NK-92 (cell line): ENCODE results near the gene PYGB.

ENCODE experiments used
- DNase-seq: peaks from one replicate; lab custom pipeline; 2025; ENCODE audit not compliant: unreplicated experiment; lab: John Stamatoyannopoulos, UW

PYGB gene

DNA sequence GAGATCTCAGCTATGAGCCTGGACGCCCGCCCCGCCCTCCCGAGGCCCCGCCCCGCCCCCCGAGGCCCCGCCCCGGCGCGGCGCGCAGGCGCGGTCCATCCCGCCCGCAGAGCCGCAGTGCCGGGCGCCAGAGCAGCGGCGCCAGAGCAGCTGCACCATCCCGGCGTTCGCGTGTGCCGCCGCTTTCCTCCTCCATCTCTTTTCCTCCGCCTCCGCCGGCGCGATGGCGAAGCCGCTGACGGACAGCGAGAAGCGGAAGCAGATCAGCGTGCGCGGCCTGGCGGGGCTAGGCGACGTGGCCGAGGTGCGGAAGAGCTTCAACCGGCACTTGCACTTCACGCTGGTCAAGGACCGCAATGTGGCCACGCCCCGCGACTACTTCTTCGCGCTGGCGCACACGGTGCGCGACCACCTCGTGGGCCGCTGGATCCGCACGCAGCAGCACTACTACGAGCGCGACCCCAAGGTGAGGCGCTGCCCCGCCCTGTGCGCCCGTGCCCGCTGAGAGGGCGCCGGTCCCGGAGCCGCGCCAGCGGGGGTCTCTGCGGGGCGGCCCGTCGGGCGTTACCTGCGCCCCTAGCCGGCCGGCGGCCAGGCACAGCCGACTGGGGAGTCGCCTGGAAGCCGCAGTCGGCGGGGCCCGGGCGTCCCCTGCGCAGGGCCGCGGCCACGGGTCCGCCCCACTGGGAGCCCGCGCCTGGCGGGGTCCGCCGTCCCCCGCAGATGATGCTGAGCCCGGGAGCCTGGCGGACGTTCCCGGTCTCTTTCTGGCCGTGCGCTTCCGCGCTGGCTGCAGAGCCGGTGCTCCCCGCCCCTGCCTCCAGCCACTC, at the start of gene PYGB:
TSS of gene PYGB (plus strand) at position 130 of the 830 bp plus-strand sequence. CDS start at position 224, 94 bp downstream.
- no peak for DNase-seq

DNA sequence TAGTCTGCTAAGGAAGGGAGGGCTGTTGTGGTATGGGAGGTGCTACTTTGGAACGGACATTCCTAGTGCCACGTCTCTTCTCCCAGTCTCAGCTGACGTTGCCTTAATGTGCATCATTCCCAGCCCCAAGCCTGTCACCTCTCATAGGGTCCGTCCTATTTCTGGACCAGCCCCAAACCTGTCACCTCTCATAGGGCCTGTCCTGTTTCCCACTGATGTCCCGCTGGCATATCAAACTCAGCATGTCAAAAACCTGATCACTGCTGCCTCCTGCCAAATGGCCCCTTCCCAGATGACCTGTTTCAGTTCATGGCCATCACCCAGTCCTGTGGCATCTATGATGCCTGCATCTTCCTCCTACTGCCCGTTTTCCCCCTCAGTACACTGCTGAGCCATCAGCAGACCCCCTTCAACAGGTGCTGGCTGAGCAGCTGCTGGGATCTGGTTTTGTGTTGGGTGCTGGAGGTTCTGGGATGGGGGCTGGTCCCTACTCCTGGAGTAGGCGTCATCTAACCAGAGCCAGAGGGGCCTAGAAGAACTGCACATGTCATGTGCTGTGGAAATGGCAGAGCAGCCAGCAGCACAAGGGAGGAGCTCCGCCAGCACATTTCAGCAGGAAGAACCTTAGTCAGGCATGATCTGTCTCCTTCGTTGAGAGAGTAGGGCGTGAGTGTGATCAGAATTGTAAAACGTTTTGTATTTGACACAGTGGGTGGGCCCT, 49.1 kb upstream of the PYGB start:
- no peak for DNase-seq

DNA sequence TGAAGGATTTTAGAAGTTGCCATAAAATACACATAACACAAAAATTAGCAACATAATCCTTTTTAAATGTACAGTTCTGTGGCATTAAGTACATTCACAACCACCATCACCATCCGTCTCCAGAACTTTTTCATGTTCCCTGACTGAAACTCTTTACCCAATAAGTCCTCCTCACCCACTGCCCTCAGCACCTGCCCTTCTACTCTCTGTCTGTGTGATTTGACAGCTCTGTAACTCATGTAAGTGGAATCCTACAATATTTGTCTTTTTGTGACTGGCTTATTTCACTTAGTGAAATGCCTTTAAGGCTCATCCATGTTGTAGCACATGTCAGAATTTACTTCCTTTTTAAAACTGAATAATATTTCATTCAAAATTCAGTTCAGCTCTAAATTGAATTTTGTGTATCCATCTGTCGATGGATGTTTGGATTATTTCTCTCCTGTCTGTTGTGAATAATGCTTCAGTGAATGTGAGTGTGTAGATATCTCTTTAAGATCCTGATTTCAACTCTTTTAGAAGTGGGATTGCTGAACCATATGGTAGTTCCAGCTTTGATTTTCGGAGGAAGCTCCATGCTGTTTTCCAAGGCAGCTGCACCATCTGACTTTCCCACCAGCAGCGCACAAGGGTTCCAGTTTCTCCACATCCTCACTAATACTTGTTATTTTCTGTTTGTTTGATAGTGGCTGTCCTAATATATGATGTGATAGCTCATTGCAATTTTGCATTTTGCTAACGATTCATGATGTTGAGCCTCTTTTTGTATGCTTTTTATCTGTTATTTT, 48.2 kb upstream of the PYGB start:
- no peak for DNase-seq

DNA sequence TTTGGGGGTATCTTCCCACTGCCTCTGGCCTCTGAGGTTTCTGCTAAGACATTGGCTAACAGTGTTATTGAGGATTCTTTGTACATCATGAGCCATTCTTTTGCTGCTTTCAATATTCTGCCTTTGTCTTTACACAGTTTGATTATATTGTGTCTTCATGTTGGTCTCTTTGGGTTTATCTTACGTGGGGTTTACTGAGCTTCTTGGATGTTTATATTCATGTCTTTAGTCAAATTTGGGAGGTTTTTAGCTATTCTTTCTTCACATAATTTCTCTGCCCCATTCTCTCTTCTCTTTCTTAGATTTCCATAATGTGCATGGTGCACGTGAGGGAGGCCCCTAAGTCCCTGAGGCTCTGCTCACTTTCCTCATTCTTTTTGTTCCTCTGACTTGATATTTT, 44.8 kb upstream of the PYGB start:
- no peak for DNase-seq

DNA sequence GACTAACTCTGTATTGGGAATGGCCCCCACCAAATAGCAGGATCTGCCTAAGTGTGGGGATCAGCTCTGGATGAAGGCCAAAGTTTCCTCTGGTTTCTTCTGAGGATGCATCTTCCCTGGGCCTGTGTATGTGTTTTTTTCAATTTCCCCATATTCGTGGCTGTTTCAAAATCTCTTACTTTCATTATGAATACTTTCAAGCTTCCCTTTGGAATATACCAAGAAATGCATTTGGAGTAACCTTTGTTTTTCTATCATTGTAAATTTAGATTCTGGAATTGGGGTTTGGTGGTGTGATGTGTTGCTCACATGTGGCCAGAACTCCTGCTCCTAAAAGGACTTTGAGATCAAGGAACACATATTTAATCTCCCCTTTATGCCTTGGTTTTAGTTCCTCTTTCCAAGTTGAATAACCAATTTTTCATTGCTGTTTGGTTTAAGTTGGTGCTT, 44.0 kb upstream of the PYGB start:
- DNase-seq: no peak

DNA sequence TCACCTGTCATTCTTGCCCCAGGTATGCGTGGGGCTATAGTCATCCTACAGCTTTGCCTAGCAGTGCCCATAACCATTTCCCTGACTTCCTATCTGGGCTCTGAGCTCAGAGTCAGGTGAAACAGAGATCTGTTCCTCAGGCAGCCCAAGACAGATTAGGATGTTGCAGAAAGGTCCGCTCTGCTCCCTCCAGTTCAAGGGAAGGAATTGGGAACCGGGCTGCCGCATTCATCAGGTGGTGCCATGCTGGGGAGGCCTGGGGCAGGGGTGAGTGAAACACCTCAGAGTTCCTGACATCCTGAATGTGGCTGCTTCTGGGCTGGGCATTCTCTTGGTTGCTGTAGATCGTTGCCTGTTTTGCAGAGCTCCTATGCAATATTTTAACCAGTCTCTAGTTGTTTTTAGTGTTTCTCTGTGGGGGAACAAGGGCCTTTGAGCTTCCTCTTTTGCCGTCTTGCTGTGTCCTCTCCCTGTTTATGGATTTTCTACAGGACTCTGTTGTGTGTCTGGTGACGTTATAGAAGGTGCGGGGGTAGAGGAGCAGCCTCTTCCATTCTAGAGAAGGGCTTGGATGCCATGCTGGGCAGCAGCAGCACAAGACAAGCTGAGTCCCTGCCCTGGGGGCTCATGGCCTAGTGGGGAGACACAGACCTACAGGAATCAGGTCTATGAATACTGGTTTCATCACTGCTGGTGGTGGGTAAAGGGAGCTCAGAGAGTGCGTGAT, 43.2 kb upstream of the PYGB start:
- no peak for DNase-seq

DNA sequence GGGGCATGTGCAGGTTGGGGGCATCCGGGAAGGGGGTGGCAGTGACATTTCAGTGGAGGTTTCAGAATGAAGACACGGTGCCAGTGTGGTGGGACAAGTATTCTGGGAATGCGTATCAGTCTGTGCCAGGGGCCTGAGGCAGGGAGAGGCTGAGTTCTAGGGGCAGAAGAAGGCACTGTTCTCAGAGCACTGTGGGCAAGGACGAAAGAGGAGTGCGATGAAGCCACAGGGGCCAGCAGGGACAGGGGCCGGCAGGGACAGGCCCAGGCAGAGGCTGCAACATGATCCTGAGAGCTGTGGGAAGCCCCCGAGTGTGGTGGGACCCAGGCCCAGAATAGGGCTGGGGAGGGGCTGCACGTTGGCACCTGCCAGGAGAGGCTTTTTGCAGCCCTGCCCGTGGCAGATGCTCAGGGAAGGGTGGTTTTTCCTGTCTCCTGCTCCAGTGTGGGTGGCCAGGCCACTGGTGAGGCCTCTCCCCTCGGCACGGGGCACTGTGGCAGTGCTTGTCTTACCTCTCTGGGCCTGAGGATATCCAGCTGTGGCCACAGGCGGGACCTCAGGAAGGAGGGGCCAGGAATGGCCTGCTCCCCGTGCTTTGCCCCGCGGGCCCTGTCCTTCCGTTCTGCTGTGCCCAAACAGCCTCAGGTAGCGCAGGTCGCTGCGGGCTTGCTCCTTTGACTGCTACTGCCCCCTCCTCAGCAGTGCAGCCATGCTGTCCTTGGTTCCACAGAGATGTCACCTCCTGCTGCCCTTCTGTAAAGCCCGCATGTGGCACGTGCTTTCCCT, 42.4 kb upstream of the PYGB start:
- DNase-seq: no peak

DNA sequence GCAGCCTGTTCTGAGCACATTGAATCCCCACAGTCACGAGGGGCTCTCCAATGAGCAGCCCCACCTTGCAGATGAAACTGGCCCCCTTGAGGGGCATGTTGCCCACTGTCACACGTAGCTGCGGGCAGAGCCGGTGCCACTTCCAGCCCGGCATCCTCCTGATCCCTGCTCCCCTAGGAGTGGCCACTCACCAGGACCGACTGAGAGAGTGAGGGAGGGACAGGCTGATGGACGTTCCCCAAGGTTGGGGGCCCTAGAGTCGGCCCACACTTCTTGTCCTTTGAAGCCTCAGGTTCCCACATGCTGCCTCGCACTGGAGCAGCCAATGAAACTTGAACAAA, 41.9 kb upstream of the PYGB start:
- DNase-seq: no peak

DNA sequence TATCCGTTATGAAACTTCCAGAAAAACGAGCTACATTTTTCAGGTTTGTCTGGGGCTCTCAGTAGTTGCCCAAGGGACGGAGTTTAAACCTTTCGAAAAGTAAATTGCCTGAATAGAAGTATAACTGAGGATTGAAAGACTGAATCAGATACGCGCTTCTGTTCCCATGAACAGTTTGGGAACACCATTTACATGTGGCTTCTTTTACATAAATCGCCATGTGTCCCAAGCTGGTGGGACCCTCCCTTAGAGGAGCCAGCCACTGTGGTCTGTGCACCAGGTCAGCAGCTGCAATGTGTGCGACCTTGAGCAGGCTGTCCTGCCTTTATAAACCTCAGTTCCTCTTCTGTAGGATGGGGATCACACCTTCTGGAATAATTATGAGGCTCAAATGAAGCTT, 41.3 kb upstream of the PYGB start:
- DNase-seq: no peak

DNA sequence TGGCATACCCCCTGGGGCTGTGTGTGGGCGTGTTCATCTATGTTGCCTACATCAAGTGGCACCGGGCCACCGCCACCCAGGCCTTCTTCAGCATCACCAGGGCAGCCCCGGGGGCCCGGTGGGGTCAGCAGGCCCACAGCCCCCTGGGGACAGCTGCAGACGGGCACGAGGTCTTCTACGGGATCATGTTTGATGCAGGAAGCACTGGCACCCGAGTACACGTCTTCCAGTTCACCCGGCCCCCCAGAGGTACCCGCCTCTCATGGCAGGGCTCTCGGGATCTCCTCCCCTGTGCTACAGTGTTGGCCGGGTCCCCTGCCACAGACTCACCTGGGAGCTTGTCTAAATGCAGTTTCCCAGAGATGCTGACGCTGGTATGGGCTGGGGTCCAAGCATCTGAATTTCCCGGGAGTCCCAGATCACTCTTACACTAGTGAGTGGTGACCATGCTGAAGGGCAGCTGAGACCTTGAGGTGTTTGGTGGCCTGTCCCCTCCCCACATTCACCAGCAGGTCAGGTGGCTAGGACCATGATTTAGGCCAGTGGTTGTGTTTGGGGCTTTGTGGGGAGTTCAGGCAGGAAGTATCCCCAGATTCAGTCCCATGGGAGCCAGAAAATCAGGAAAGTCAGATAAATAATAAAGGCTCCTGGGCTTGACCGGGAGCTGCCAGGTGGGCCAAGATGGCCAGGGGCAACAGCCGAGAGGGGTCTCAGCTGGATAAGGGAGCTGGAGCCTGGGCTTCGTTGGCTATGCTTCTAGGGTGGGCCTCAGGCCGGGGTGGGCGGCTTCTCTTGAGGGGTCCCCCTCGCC, 40.5 kb upstream of the PYGB start:
- no peak for DNase-seq

DNA sequence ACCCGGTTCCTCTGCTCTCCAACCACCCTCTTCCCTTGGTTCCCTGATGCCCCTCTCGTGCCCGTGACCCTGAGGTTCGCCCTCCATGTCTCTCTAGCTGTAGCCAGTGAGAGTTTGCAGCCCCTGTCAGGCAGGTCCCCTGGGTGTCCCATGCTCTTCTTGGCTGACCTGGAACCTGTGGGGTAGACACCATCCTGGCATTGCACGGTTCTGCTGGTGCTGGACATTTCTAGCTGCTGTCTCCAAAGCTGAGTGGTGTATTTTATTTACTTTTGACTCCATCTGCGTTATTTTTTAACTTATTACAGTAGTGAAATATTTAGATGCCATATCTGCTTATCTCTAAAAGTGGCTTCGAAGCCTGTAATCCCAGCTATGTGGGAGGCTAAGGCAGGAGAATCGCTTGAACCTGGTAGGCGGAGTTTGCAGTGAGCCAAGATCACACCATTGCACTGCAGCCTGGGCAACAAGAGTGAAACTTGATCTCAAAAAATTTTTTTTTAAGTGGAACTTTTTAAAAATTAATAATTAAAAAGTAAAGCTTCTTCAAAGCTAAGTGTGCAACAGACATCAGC, 39.8 kb upstream of the PYGB start:
- DNase-seq: no peak

DNA sequence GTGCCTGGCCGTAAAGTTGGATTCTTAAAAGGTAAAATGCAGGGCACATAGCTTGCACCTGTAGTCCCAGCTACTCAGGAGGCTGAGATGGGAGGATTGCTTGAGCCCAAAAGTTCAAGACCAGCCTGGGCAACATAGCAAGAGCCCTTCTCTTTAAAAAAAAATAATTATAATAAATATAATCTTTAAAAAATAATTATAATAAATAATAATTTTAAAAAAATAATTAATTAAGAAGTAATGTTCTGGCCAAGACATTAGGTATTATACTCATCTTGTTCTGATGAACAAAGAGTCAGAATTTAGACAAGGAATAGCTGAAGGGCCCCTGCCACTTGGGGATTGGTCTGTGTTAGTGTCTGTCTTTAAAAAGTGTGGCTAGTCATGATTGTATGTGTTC, 38.5 kb upstream of the PYGB start:
- no peak for DNase-seq

DNA sequence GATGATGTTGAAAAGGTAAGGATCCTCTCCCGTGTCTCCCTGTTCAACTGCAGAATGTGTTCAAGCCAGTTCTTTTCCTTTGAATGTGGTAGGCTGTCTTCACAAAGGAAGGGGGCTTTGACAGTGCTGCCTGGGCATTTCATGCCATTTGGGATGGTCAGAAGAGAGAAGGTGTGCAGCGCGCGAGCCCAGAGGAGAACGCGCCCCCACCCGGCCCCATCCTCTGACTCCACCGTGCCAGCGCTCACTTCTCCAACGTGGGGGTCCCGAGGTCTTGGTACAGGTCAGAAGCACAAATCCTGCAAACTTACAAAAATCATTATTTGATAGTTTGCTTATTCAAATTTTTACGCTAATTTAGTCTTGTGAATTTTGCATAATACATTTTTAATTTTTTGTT, 38.0 kb upstream of the PYGB start:
- DNase-seq: no peak

DNA sequence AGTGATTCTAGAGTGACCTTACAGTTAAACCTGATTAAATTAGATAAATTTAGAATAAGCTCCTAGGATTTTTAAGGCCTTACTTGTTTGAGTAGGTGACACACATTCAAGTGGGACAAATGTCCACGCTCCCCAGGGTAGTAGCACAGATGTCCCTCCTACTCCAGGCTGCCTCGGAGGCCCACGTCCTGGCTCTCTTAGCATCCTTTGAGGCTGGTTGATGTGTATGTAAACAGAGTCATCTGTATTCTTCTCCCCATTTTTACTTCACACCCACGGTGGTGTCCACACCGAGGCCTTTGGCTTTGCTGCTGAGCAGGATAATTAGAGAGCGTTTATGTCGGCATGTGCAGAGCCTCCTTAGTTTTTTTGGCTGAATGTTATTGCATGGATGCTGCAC, 36.6 kb upstream of the PYGB start:
- no peak for DNase-seq

DNA sequence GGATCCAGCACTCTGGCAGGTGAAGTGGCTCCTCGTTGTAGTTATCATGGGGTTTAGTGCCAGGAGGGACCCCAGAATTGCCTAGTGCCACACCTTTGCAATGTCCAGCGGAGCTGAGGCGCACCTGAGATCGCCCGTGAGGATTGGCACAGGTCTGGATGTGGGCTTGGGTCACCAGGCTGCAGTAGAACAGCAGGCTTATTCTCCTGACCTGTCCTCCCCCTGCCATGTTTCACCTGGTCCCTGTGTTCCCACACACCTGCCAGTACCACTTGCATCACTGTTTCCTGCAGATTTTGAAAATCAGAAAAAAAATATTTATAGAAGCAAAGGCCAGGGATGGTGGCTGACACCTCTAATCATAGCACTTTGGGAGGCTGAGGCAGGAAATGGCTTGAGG, 35.6 kb upstream of the PYGB start:
- no peak for DNase-seq

DNA sequence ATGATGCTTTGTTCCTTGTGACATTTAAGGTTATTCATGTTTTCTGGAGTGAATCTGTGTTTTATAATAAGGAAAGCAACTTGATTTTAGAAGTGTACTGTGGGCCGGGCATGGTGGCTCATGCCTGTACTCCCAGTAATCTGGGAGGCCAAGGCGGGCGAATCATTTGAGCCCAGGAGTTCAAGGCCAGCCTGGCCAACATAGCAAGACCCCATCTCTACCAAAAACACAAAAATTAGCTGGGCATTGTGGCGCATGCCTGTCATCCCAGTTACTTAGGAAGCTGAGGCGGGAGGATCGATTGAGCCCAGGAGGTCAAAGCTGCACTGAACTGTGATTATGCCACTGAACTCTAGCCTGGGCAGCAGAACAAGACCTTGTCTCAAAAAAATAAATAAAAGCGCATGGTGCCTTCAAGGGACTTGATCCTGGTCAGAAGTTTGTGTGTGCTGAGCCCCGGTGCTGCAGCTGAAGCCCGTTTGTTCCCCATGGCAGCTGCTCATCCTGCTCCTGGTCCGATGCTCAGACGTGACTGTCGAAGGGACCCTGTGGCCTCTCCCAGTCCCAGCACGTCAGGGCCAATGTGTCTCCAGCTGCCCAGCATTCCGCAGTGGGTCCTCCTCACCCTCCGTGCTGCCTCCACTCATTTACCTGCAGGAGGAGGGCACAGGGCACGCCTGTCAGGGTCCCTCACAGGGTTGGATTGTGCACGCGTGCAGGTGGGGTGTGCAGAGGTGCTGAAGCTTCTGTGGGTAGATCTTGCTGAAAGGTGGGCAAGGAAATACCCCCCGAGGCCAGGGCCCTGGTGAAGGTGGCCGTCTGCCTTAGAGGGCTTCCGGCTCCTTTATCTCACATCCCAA, 34.1 kb upstream of the PYGB start:
- no peak for DNase-seq

DNA sequence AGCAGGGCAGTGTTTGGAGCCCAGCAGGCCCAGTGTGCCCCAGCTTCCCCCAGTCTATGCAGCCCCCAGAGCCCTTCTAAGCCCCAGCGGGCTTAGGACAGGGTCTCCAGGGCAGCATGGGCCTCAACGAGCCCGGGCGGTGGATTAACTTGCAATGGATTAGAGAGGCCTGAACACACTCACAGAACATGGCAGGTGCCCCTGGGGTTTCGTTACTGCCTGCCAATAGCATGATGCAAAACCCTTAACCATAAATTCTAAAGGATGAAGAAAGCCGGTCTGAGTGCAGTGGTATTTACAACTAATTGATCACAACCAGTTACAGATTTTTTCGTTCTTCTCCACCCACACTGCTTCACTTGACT, 33.5 kb upstream of the PYGB start:
- DNase-seq: no peak

DNA sequence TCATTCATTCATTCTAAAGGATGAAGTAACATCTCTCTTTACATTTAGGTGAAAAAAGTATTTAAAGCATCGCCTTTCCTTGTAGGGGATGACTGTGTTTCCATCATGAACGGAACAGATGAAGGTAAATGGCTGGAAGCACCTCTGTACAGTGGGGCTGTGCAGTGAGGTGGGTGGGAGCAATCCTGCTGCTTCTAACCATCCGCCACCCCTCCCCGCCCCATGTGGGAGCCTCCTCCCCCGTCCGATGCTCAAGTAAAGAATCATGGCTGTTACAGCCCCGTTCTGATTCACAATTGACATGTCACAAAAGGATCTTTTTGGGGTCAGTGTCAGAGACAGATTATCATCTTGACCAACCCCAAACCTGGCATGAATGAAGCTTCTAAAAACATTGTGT, 33.1 kb upstream of the PYGB start:
- DNase-seq: no peak
